Thoracic aorta (tissue), 2 donors: ENCODE data around the gene CEP68. TPM values are rescaled to one million over a fixed set of nuclear protein-coding genes. Genes with fewer than 3 reads are reported as not detected.
A peak's percentile ranks its signal among the peaks of the same experiment; 100 is the strongest.

Experiments used
- ATAC-seq: fragments of 150-250 bp; one replicate; pipeline ENCODE4 v1.8.0; 2017; ENCODE audit warnings: low read depth; ENCODE audit not compliant: insufficient number of reproducible peaks, low FRiP score
- DNase-seq: peaks from one replicate; pipeline ENCODE4 v3.0.0-alpha.2; 2020; ENCODE audit warnings: low spot score
- H3K27ac ChIP-seq, 2 donors: fragments of 200-600 bp; sonication (generic); 1 replicate in 1 of 2; 2 replicates in 1 of 2; pipeline ENCODE4 v1.5.1; 2016; ENCODE audit warnings: mild to moderate bottlenecking in 2 of 2, moderate library complexity in 2 of 2
- H3K27me3 ChIP-seq: fragments of 200-600 bp; sonication (generic); replicated peaks from 2 replicates; pipeline ENCODE4 v1.6.0; 2016; ENCODE audit warnings: mild to moderate bottlenecking; ENCODE audit not compliant: insufficient read depth
- H3K36me3 ChIP-seq: fragments of 200-600 bp; sonication (generic); one replicate; pipeline ENCODE4 v1.5.1; 2016
- H3K4me1 ChIP-seq, 2 donors: fragments of 200-600 bp; sonication (generic); 1 replicate in 1 of 2; 2 replicates in 1 of 2; pipeline versions ENCODE4 v1.5.1 to v1.6.0; 2016; ENCODE audit warnings: low read depth in 2 of 2, mild to moderate bottlenecking in 1 of 2; ENCODE audit not compliant: control insufficient read depth in 1 of 2
- H3K4me3 ChIP-seq: fragments of 200-600 bp; sonication (generic); 2 replicates; pipeline ENCODE4 v1.5.1; 2016; ENCODE audit warnings: mild to moderate bottlenecking
- H3K9me3 ChIP-seq: fragments of 200-600 bp; sonication (generic); 2 replicates; pipeline ENCODE4 v1.5.1; 2016
- CTCF ChIP-seq: fragments of 200-600 bp; sonication (generic); IDR thresholded peaks from one replicate; pipeline ENCODE4 v1.5.1; 2019; ENCODE audit warnings: antibody characterized with exemption
- total RNA-seq, 2 donors: library from RNA; depleted of rRNA; stranded (reverse); fragments of >200 nt; gene quantifications; one replicate each; pipeline versions ENCODE4 v1.1.0 to v1.2.3, GENCODE V29; 2016

CEP68 gene
- total RNA-seq, 2 donors from 2014 or later, result 28.8 to 31.3 TPM

- ATAC-seq (no peak), DNase-seq (no peak)
- no peak for TF ChIP-seq CTCF
- H3K27me3 ChIP-seq, result no peaks in the 10 kb centered on the region
- H3K27ac ChIP-seq, result no peak overlapping the region
- no peaks in the 10 kb centered on the region for H3K9me3 ChIP-seq
- no peaks in the 10 kb centered on the region for H3K36me3 ChIP-seq
- H3K4me1 ChIP-seq, result peaks cover 0 to 4% of the 10 kb centered on the region in 2 donors
- no peak overlapping the region for H3K4me3 ChIP-seq
Measured at GRCh38 chr2:65037178-65037577, 19.0 kb upstream of the CEP68 start.

- TF ChIP-seq CTCF, result no peak
- Histone ChIP-seq H3K4me3 (no peak overlapping the region), H3K36me3 (no peaks in the 10 kb centered on the region), H3K27ac (no peak overlapping the region), H3K9me3 (no peaks in the 10 kb centered on the region), H3K4me1 (no peaks in the 10 kb centered on the region), H3K27me3 (no peaks in the 10 kb centered on the region)
- DNase-seq, result no peak
- no peak for ATAC-seq
Measured at GRCh38 chr2:65039640-65040039, 16.6 kb upstream of the CEP68 start.

GRCh38 chr2:65040400-65041261 lies 15.6 kb upstream of the CEP68 start:
- DNase-seq (peak; percentile 61), ATAC-seq (peak; percentile 89)
- H3K4me1 ChIP-seq, result no peaks in the 10 kb centered on the region
- H3K36me3 ChIP-seq, result no peaks in the 10 kb centered on the region
- H3K27me3 ChIP-seq, result no peaks in the 10 kb centered on the region
- TF ChIP-seq CTCF, result peak; percentile 97
- no peaks in the 10 kb centered on the region for H3K9me3 ChIP-seq
- no peak overlapping the region for H3K27ac ChIP-seq
- peak overlapping the region; percentile 39 for H3K4me3 ChIP-seq

GRCh38 chr2:65043001-65043400 lies 13.2 kb upstream of the CEP68 start:
- no peaks in the 10 kb centered on the region for H3K36me3 ChIP-seq
- DNase-seq, result no peak
- no peak overlapping the region for H3K27ac ChIP-seq
- no peaks in the 10 kb centered on the region for H3K4me1 ChIP-seq
- H3K9me3 ChIP-seq, result no peaks in the 10 kb centered on the region
- H3K4me3 ChIP-seq, result no peak overlapping the region
- H3K27me3 ChIP-seq, result no peaks in the 10 kb centered on the region
- no peak for ATAC-seq
- TF ChIP-seq CTCF, result no peak

- Histone ChIP-seq H3K27ac (no peak overlapping the region), H3K4me3 (no peak overlapping the region), H3K4me1 (no peaks in the 10 kb centered on the region), H3K9me3 (no peaks in the 10 kb centered on the region), H3K27me3 (no peaks in the 10 kb centered on the region), H3K36me3 (no peaks in the 10 kb centered on the region)
- DNase-seq, result no peak
- no peak for ATAC-seq
- no peak for TF ChIP-seq CTCF
Measured at GRCh38 chr2:65044097-65044735, 12.0 kb upstream of the CEP68 start.
